ENCODE results near the gene SLMAP.

Gene SLMAP

GRCh38 chr3:57743496-57743895 is 12.6 kb upstream of the SLMAP start:
- TF ChIP-seq, protein P1, sequence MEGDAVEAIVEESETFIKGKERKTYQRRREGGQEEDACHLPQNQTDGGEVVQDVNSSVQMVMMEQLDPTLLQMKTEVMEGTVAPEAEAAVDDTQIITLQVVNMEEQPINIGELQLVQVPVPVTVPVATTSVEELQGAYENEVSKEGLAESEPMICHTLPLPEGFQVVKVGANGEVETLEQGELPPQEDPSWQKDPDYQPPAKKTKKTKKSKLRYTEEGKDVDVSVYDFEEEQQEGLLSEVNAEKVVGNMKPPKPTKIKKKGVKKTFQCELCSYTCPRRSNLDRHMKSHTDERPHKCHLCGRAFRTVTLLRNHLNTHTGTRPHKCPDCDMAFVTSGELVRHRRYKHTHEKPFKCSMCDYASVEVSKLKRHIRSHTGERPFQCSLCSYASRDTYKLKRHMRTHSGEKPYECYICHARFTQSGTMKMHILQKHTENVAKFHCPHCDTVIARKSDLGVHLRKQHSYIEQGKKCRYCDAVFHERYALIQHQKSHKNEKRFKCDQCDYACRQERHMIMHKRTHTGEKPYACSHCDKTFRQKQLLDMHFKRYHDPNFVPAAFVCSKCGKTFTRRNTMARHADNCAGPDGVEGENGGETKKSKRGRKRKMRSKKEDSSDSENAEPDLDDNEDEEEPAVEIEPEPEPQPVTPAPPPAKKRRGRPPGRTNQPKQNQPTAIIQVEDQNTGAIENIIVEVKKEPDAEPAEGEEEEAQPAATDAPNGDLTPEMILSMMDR (IDR thresholded peaks at IDR 0.05; ENCODE audit: insufficient read depth, low read length), result no peak
- no peak for TF ChIP-seq POLR2AphosphoS5 (IDR thresholded peaks at IDR 0.05; ENCODE audit: low read depth)
- H3K27ac ChIP-seq (replicated peaks), result no peak overlapping the region
- H3K4me3 ChIP-seq (replicated peaks; ENCODE audit: insufficient read depth, low read length), result no peak overlapping the region
- no peak for DNase-seq (ENCODE audit: low read depth in 1 of 2, low spot score in 1 of 2)
- no peaks in the 10 kb centered on the region for H3K27me3 ChIP-seq (ENCODE audit: insufficient read depth, poor library complexity, severe bottlenecking)

DNA sequence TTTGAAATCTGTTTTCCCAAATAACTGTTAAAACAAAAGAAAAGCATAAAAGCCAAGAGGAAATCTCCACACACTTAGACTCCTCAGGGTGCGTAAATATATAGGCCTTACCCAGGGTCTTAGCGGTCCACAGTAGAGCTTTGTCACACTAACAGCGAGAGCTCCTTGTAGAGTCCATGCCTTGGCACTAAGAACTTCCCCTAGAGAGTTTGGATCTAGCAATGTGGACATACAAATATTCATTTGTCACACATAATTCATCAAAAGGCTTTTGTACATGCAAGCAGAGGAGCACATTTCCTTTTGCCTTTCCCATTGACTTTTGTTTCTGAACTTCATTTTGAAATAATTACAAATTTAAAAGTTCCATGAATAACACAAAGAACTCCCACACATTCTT is 11.0 kb upstream of the SLMAP start:
- no peak overlapping the region for H3K27ac ChIP-seq (replicated peaks)
- no peaks in the 10 kb centered on the region for H3K27me3 ChIP-seq (ENCODE audit: insufficient read depth, poor library complexity, severe bottlenecking)
- no peak for DNase-seq (ENCODE audit: low read depth in 1 of 2, low spot score in 1 of 2)
- H3K4me3 ChIP-seq (replicated peaks; ENCODE audit: insufficient read depth, low read length), result no peak overlapping the region
- TF ChIP-seq POLR2AphosphoS5 (IDR thresholded peaks at IDR 0.05; ENCODE audit: low read depth) (no peak), SPI1 (IDR thresholded peaks at IDR 0.05; ENCODE audit: borderline replicate concordance, low read depth) (no peak), GABPA (IDR thresholded peaks at IDR 0.05; ENCODE audit: low read depth) (no peak)
- TF ChIP-seq, protein P2, sequence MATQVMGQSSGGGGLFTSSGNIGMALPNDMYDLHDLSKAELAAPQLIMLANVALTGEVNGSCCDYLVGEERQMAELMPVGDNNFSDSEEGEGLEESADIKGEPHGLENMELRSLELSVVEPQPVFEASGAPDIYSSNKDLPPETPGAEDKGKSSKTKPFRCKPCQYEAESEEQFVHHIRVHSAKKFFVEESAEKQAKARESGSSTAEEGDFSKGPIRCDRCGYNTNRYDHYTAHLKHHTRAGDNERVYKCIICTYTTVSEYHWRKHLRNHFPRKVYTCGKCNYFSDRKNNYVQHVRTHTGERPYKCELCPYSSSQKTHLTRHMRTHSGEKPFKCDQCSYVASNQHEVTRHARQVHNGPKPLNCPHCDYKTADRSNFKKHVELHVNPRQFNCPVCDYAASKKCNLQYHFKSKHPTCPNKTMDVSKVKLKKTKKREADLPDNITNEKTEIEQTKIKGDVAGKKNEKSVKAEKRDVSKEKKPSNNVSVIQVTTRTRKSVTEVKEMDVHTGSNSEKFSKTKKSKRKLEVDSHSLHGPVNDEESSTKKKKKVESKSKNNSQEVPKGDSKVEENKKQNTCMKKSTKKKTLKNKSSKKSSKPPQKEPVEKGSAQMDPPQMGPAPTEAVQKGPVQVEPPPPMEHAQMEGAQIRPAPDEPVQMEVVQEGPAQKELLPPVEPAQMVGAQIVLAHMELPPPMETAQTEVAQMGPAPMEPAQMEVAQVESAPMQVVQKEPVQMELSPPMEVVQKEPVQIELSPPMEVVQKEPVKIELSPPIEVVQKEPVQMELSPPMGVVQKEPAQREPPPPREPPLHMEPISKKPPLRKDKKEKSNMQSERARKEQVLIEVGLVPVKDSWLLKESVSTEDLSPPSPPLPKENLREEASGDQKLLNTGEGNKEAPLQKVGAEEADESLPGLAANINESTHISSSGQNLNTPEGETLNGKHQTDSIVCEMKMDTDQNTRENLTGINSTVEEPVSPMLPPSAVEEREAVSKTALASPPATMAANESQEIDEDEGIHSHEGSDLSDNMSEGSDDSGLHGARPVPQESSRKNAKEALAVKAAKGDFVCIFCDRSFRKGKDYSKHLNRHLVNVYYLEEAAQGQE (IDR thresholded peaks at IDR 0.05; ENCODE audit: insufficient replicate concordance, low read depth), result no peak

GRCh38 chr3:57746156-57747010 is 9.7 kb upstream of the SLMAP start:
- H3K4me3 ChIP-seq (replicated peaks; ENCODE audit: insufficient read depth, low read length), result no peak overlapping the region
- DNase-seq (ENCODE audit: low read depth in 1 of 2, low spot score in 1 of 2), result no peak
- H3K27me3 ChIP-seq (ENCODE audit: insufficient read depth, poor library complexity, severe bottlenecking), result no peaks in the 10 kb centered on the region
- TF ChIP-seq, protein P1 (IDR thresholded peaks at IDR 0.05; ENCODE audit: insufficient read depth, low read length), result no peak
- TF ChIP-seq, protein P2 (IDR thresholded peaks at IDR 0.05; ENCODE audit: insufficient replicate concordance, low read depth), result no peak
- no peak for TF ChIP-seq POLR2AphosphoS5 (IDR thresholded peaks at IDR 0.05; ENCODE audit: low read depth)
- H3K27ac ChIP-seq (replicated peaks), result no peak overlapping the region

GRCh38 chr3:57749542-57749941 is 6.6 kb upstream of the SLMAP start:
- Histone ChIP-seq H3K4me3 (replicated peaks; ENCODE audit: insufficient read depth, low read length) (no peak overlapping the region), H3K27ac (replicated peaks) (no peak overlapping the region), H3K27me3 (ENCODE audit: insufficient read depth, poor library complexity, severe bottlenecking) (no peaks in the 10 kb centered on the region)
- no peak for DNase-seq (ENCODE audit: low read depth in 1 of 2, low spot score in 1 of 2)
- no peak for TF ChIP-seq POLR2AphosphoS5 (IDR thresholded peaks at IDR 0.05; ENCODE audit: low read depth)
- no peak for TF ChIP-seq GABPA (IDR thresholded peaks at IDR 0.05; ENCODE audit: low read depth)
- TF ChIP-seq, protein P1 (IDR thresholded peaks at IDR 0.05; ENCODE audit: insufficient read depth, low read length), result no peak
- TF ChIP-seq SPI1 (IDR thresholded peaks at IDR 0.05; ENCODE audit: borderline replicate concordance, low read depth), result no peak
- TF ChIP-seq, protein P2 (IDR thresholded peaks at IDR 0.05; ENCODE audit: insufficient replicate concordance, low read depth), result no peak

Data from HL-60 (cell line).